ENCODE data around the gene INTS7. TPM values are rescaled to one million over a fixed set of nuclear protein-coding genes. Genes with fewer than 3 reads are reported as not detected.
"Not testable (repeated sequence)": the region's sequence is repeated elsewhere in the genome, so short reads cannot be mapped to it uniquely, and the experiment has no call there.

INTS7 gene
- total RNA-seq, 1 experiment from 2014 or later = 43.1 TPM

- peaks cover 34% of the 10 kb centered on the region for H3K36me3 ChIP-seq
- H3K9me3 ChIP-seq (replicated peaks) = no peaks in the 10 kb centered on the region
- DNase-seq = no peak
- H3K27me3 ChIP-seq = no peaks in the 10 kb centered on the region
- no peak overlapping the region for H3K27ac ChIP-seq
- no peak overlapping the region for H3K4me3 ChIP-seq
- peaks cover 1% of the 10 kb centered on the region for H3K4me1 ChIP-seq
Measured at GRCh38 chr1:212013672-212014071, 21.7 kb downstream of the INTS7 start.

GRCh38 chr1:212012034-212012740, 23.2 kb downstream of the INTS7 start:
- Histone ChIP-seq H3K27me3 (no peaks in the 10 kb centered on the region), H3K4me1 (peaks cover 13% of the 10 kb centered on the region), H3K4me3 (no peak overlapping the region), H3K27ac (no peak overlapping the region), H3K9me3 (replicated peaks) (no peaks in the 10 kb centered on the region), H3K36me3 (peaks cover 27% of the 10 kb centered on the region)
- peak; percentile 69 to 85 for DNase-seq

GRCh38 chr1:212010004-212010403, 25.4 kb downstream of the INTS7 start:
- Histone ChIP-seq H3K27ac (no peak overlapping the region), H3K4me3 (no peak overlapping the region), H3K9me3 (replicated peaks) (no peaks in the 10 kb centered on the region), H3K27me3 (no peaks in the 10 kb centered on the region), H3K4me1 (peaks cover 16% of the 10 kb centered on the region), H3K36me3 (peaks cover 30% of the 10 kb centered on the region)
- DNase-seq = no peak

GRCh38 chr1:212009561-212009960, 25.8 kb downstream of the INTS7 start:
- DNase-seq = no peak
- H3K4me1 ChIP-seq = peaks cover 16% of the 10 kb centered on the region
- H3K27me3 ChIP-seq = no peaks in the 10 kb centered on the region
- no peaks in the 10 kb centered on the region for H3K9me3 ChIP-seq (replicated peaks)
- H3K27ac ChIP-seq = no peak overlapping the region
- no peak overlapping the region for H3K4me3 ChIP-seq
- peaks cover 34% of the 10 kb centered on the region for H3K36me3 ChIP-seq

- Histone ChIP-seq H3K27me3 (no peaks in the 10 kb centered on the region), H3K4me1 (peaks cover 16% of the 10 kb centered on the region), H3K4me3 (no peak overlapping the region), H3K9me3 (replicated peaks) (no peaks in the 10 kb centered on the region), H3K36me3 (peaks cover 35% of the 10 kb centered on the region), H3K27ac (peak overlapping the region; percentile 27)
- DNase-seq = peak; percentile 76 to 92
Measured at GRCh38 chr1:212007886-212008285, 27.5 kb downstream of the INTS7 start.

GRCh38 chr1:212007178-212007577, 28.2 kb downstream of the INTS7 start:
- Histone ChIP-seq H3K9me3 (replicated peaks) (no peaks in the 10 kb centered on the region), H3K36me3 (peaks cover 39% of the 10 kb centered on the region), H3K4me1 (peaks cover 16% of the 10 kb centered on the region), H3K27ac (peak overlapping the region; percentile 27), H3K27me3 (no peaks in the 10 kb centered on the region), H3K4me3 (no peak overlapping the region)
- DNase-seq = no peak

GRCh38 chr1:212004895-212005608, 30.3 kb downstream of the INTS7 start:
- Histone ChIP-seq H3K9me3 (replicated peaks) (no peaks in the 10 kb centered on the region), H3K36me3 (peaks cover 47% of the 10 kb centered on the region), H3K4me1 (peaks cover 16% of the 10 kb centered on the region), H3K4me3 (no peak overlapping the region), H3K27ac (no peak overlapping the region), H3K27me3 (no peaks in the 10 kb centered on the region)
- DNase-seq = no peak

GRCh38 chr1:212002536-212002935, 32.8 kb downstream of the INTS7 start:
- H3K36me3 ChIP-seq = peaks cover 61% of the 10 kb centered on the region
- peaks cover 6% of the 10 kb centered on the region for H3K4me1 ChIP-seq
- no peaks in the 10 kb centered on the region for H3K9me3 ChIP-seq (replicated peaks)
- no peak overlapping the region for H3K4me3 ChIP-seq
- DNase-seq = no peak
- H3K27ac ChIP-seq = no peak overlapping the region
- H3K27me3 ChIP-seq = no peaks in the 10 kb centered on the region

- H3K4me1 ChIP-seq; H3K9me3 ChIP-seq (replicated peaks); H3K4me3 ChIP-seq; DNase-seq; H3K27me3 ChIP-seq; H3K27ac ChIP-seq: not testable (repeated sequence)
- peaks cover 37% of the 10 kb centered on the region for H3K36me3 ChIP-seq
Measured at GRCh38 chr1:211997426-211997825, 37.9 kb downstream of the INTS7 start.

GRCh38 chr1:211991695-211992094, 43.7 kb downstream of the INTS7 start:
- H3K27ac ChIP-seq = no peak overlapping the region
- no peaks in the 10 kb centered on the region for H3K9me3 ChIP-seq (replicated peaks)
- no peaks in the 10 kb centered on the region for H3K4me1 ChIP-seq
- H3K4me3 ChIP-seq = no peak overlapping the region
- no peak for DNase-seq
- peaks cover 24% of the 10 kb centered on the region for H3K36me3 ChIP-seq
- no peaks in the 10 kb centered on the region for H3K27me3 ChIP-seq

GRCh38 chr1:211986628-211987254, 48.6 kb downstream of the INTS7 start:
- no peaks in the 10 kb centered on the region for H3K9me3 ChIP-seq (replicated peaks)
- H3K4me3 ChIP-seq = no peak overlapping the region
- H3K4me1 ChIP-seq = no peaks in the 10 kb centered on the region
- H3K36me3 ChIP-seq = peaks cover 51% of the 10 kb centered on the region
- H3K27ac ChIP-seq = no peak overlapping the region
- DNase-seq = no peak
- H3K27me3 ChIP-seq = no peaks in the 10 kb centered on the region

- H3K27me3 ChIP-seq = no peaks in the 10 kb centered on the region
- no peak overlapping the region for H3K27ac ChIP-seq
- peaks cover 55% of the 10 kb centered on the region for H3K36me3 ChIP-seq
- H3K4me1 ChIP-seq = no peaks in the 10 kb centered on the region
- no peak for DNase-seq
- no peak overlapping the region for H3K4me3 ChIP-seq
- H3K9me3 ChIP-seq (replicated peaks) = no peaks in the 10 kb centered on the region
Measured at GRCh38 chr1:211985556-211986264, 49.6 kb downstream of the INTS7 start.

GRCh38 chr1:211978596-211978995, 56.8 kb downstream of the INTS7 start:
- H3K36me3 ChIP-seq = peaks cover 71% of the 10 kb centered on the region
- no peaks in the 10 kb centered on the region for H3K4me1 ChIP-seq
- no peak for DNase-seq
- H3K27me3 ChIP-seq = no peaks in the 10 kb centered on the region
- no peak overlapping the region for H3K4me3 ChIP-seq
- H3K27ac ChIP-seq = no peak overlapping the region
- no peaks in the 10 kb centered on the region for H3K9me3 ChIP-seq (replicated peaks)

GRCh38 chr1:211975152-211975941, 60.0 kb downstream of the INTS7 start:
- Histone ChIP-seq H3K4me1 (no peaks in the 10 kb centered on the region), H3K36me3 (peaks cover 56% of the 10 kb centered on the region), H3K9me3 (replicated peaks) (no peaks in the 10 kb centered on the region), H3K27me3 (no peaks in the 10 kb centered on the region), H3K27ac (no peak overlapping the region), H3K4me3 (no peak overlapping the region)
- no peak for DNase-seq

Measured in SJCRH30 (cell line).